ENCODE results near the gene SNAPC4. TPM values are rescaled to one million over a fixed set of nuclear protein-coding genes. Genes with fewer than 3 reads are reported as not detected.
A peak's percentile ranks its signal among the peaks of the same experiment; 100 is the strongest.

The SNAPC4 gene
- total and polyA plus RNA-seq, 10 donors = 4.6 to 14.5 (median 10.1) TPM

GRCh38 chr9:136405481-136405880 is 5.5 kb upstream of the SNAPC4 start:
- TF ChIP-seq CTCF (IDR thresholded peaks at IDR 0.05 in 8 of 11, conservative IDR thresholded peaks at IDR 0.05 in 3 of 11) = no peak
- TF ChIP-seq POLR2AphosphoS5 (IDR thresholded peaks at IDR 0.05) = no peak
- no peak for TF ChIP-seq POLR2A (IDR thresholded peaks at IDR 0.05)
- H3K27ac ChIP-seq = peak overlapping the region in 4 of 8 donors; percentile 28 to 87 (median 74)
- H3K4me3 ChIP-seq = no peak overlapping the region
- intact Hi-C loops (cut with DNase I; ENCODE audit: low total_unique reads) = no loop called here
- no peaks in the 10 kb centered on the region for H3K27me3 ChIP-seq (replicated peaks in 1 of 7)
- 79 to 90% (median 83%) methylated on average over 7 of the region's 7 CpGs for WGBS, 5 donors
- H3K36me3 ChIP-seq = peaks cover 0 to 63% (median 37%) of the 10 kb centered on the region in 6 donors
- DNase-seq = no peak
- H3K4me1 ChIP-seq = peaks cover 21 to 78% (median 47%) of the 10 kb centered on the region in 6 donors
- H3K9me3 ChIP-seq = no peaks in the 10 kb centered on the region

GRCh38 chr9:136404801-136405136 is 4.8 kb upstream of the SNAPC4 start:
- H3K9me3 ChIP-seq = no peaks in the 10 kb centered on the region
- WGBS, 5 donors = 68 to 87% (median 84%) methylated on average over 14 of the region's 14 CpGs
- H3K4me1 ChIP-seq = peaks cover 22 to 81% (median 49%) of the 10 kb centered on the region in 6 donors
- peak in 2 of 3 donors; percentile 27 to 42 for TF ChIP-seq POLR2AphosphoS5 (IDR thresholded peaks at IDR 0.05)
- TF ChIP-seq POLR2A (IDR thresholded peaks at IDR 0.05) = no peak
- H3K27ac ChIP-seq = peak overlapping the region; percentile 16 to 87 (median 70)
- H3K4me3 ChIP-seq = peak overlapping the region in 1 of 8 donors; percentile 18
- H3K36me3 ChIP-seq = peaks cover 0 to 63% (median 37%) of the 10 kb centered on the region in 6 donors
- DNase-seq = peak; percentile 75
- no peaks in the 10 kb centered on the region for H3K27me3 ChIP-seq (replicated peaks in 1 of 7)
- intact Hi-C loops (cut with DNase I; ENCODE audit: low total_unique reads) = no loop called here

- peak; percentile 80 for DNase-seq
- H3K36me3 ChIP-seq = peaks cover 0 to 63% (median 37%) of the 10 kb centered on the region in 6 donors
- no peak for TF ChIP-seq CTCF (IDR thresholded peaks at IDR 0.05 in 8 of 11, conservative IDR thresholded peaks at IDR 0.05 in 3 of 11)
- no peak for TF ChIP-seq POLR2A (IDR thresholded peaks at IDR 0.05)
- TF ChIP-seq POLR2AphosphoS5 (IDR thresholded peaks at IDR 0.05) = peak in 1 of 3 donors; percentile 61
- intact Hi-C loops (cut with DNase I; ENCODE audit: low total_unique reads) = no loop called here
- H3K4me1 ChIP-seq = peaks cover 19 to 81% (median 49%) of the 10 kb centered on the region in 6 donors
- H3K4me3 ChIP-seq = peak overlapping the region in 1 of 8 donors; percentile 41
- H3K9me3 ChIP-seq = no peaks in the 10 kb centered on the region
- H3K27me3 ChIP-seq (replicated peaks in 1 of 7) = no peaks in the 10 kb centered on the region
- peak overlapping the region; percentile 16 to 87 (median 70) for H3K27ac ChIP-seq
- 67 to 72% (median 71%) methylated on average over 24 to 32 of the region's 32 CpGs for WGBS, 5 donors
Observed at GRCh38 chr9:136403915-136404800, 4.2 kb upstream of the SNAPC4 start.

GRCh38 chr9:136403538-136403914 is 3.6 kb upstream of the SNAPC4 start:
- Histone ChIP-seq H3K27me3 (replicated peaks in 1 of 7) (no peaks in the 10 kb centered on the region), H3K4me1 (peaks cover 25 to 81% (median 49%) of the 10 kb centered on the region in 6 donors), H3K36me3 (peaks cover 0 to 63% (median 37%) of the 10 kb centered on the region in 6 donors), H3K27ac (peak overlapping the region in 7 of 8 donors; percentile 16 to 87 (median 72)), H3K9me3 (no peaks in the 10 kb centered on the region), H3K4me3 (peak overlapping the region in 1 of 8 donors; percentile 41)
- DNase-seq = peak; percentile 86
- TF ChIP-seq CTCF (IDR thresholded peaks at IDR 0.05 in 8 of 11, conservative IDR thresholded peaks at IDR 0.05 in 3 of 11) (no peak), POLR2AphosphoS5 (IDR thresholded peaks at IDR 0.05) (peak in 1 of 3 donors; percentile 53), POLR2A (IDR thresholded peaks at IDR 0.05) (no peak)
- intact Hi-C loops (cut with DNase I; ENCODE audit: low total_unique reads) = no loop called here
- 37 to 74% (median 55%) methylated on average over 5 of the region's 5 CpGs for WGBS, 5 donors
